HG02571 (cell line): ENCODE results near the gene TMTC2.
"Not testable (repeated sequence)": the region's sequence is repeated elsewhere in the genome, so short reads cannot be mapped to it uniquely, and the experiment has no call there.

Experiments
- ATAC-seq: cut with Tn5 transposase; IDR thresholded peaks from one replicate; pipeline ENCODE4 v1.9.1; 2021; ENCODE audit warnings: mild to moderate bottlenecking, moderate library complexity; ENCODE audit not compliant: unreplicated experiment

Gene TMTC2

DNA sequence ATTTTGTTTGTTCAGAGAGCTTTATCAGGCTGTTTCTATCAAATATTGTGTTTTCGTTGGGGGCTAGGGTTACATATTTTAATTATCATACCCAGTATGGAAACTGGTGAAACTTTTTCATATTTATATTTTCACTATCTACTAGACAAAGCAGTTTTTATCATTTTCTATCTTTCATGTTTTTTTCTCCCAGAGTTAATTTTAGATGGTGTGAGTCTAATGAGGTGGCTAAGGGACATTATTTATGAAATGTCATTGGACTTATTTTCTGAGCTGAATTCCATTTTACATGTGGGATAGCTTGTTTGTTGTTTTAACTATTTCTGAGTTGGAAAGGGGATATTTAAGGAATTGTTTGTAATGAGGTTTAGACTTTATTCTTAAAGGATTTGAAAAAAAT is 100.3 kb downstream of the TMTC2 start:
- ATAC-seq, result no peak

- no peak for ATAC-seq
Measured at GRCh38 chr12:82788594-82788993, 101.9 kb downstream of the TMTC2 start.

- no peak for ATAC-seq
Measured at GRCh38 chr12:82789674-82790073, 103.0 kb downstream of the TMTC2 start.

DNA sequence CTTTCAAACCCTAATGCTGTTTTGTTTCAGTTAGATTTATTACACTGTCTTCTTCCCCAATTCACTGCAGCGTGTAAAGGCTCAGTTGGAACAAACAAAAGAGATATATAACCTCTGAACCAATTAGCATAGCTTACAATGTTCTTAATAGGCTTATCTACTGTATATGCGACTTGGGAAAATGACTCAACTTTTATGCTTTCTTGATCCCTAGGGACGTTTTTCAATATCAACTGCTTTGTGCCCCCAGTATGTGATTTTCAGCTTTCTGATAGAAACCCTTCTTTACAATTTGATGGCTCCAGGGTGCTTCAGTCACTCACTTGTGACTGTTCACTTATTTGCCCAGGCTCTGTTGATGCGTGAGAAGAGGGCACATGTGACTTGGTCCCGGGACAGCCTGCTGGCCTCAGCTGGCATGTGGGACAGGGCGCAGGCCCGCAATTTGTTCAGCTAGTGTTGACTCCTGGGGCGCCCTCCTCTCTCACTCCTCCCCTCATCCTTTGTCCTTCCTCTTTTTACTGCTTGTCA is 107.1 kb downstream of the TMTC2 start:
- no peak for ATAC-seq

DNA sequence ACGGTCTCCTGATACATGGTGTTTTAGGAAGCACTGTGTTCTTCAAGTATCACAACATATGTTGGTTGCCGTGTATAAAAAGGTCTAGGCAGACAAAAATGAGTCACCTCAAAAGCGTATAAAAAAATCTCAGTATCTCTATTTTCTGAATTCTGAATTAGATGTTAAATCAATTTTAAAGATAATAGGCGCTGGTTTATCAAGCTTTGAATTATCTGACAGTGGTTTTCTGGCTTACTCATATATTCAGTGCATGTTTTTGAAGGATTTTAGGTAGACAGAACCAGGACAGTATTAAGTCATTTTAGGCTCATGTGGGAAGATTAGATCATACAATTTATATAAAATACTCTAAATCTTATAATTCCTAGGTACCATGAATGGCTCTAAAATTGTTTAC is 110.8 kb downstream of the TMTC2 start:
- no peak for ATAC-seq

- no peak for ATAC-seq
Measured at GRCh38 chr12:82800185-82800584, 113.5 kb downstream of the TMTC2 start.

GRCh38 chr12:82801951-82802610 is 115.4 kb downstream of the TMTC2 start:
- no peak for ATAC-seq

GRCh38 chr12:82803201-82803600 is 116.5 kb downstream of the TMTC2 start:
- no peak for ATAC-seq

- ATAC-seq, result no peak
Measured at GRCh38 chr12:82804601-82805000, 117.9 kb downstream of the TMTC2 start.

- ATAC-seq, result not testable (repeated sequence)
Measured at GRCh38 chr12:82805004-82805403, 118.3 kb downstream of the TMTC2 start.

DNA sequence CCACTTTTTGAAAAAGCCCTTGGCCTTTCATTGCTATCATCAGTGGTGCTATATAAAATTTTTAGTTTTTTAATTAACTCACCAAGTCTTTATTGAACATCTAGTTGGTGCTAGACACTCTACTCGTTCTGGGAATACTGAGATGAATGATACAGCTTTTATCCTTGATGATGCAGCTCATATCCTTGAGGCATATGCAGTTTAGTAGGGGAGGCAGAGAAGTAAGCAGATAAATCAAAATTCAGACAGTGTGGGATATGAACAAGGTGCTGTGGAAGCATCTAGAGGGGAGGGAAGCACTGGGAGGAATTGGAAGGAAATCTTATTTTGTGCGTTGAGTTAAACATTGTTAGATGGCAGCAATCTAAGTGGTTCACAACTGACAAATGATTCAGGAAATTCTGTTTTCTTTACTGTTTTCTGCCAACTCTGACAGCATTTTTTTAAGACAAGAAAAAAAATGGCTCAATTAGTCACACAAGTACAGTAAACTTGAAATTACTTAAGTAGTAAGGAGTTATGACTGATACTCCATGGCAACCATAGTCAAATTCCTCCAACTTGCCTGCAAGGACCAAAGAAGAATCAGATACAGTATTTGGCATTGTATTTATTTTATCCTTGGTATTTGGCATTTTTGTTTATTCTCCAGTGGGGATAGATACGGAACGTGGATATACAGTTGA is 119.2 kb downstream of the TMTC2 start:
- no peak for ATAC-seq

DNA sequence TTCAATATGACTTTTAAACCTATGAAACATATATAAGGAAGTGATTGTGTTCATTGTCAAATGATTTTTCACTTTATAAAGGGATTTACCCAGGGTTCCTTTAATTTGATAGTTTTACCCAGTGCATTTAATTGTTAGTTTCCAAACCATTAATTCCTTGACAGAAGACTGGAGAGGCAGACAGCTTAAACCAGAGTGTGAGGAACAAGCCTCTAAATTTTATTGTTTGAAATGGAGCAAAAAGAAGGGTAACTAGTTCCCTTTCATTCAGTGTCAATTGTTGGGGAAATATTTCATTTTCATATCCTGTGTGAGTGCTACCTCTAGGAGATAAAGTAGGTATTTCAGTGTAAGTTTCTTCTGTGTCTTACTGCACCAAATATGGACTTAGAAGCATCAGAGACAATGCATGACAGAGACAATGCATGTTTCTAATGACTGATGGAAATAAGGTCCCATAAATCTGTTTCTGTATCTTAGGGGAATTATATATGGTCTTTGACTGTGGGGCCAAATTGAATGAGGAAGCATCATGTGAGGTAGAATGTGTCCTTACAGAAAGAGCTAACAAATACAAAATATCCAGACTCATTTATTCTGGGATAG is 120.5 kb downstream of the TMTC2 start:
- ATAC-seq, result no peak

DNA sequence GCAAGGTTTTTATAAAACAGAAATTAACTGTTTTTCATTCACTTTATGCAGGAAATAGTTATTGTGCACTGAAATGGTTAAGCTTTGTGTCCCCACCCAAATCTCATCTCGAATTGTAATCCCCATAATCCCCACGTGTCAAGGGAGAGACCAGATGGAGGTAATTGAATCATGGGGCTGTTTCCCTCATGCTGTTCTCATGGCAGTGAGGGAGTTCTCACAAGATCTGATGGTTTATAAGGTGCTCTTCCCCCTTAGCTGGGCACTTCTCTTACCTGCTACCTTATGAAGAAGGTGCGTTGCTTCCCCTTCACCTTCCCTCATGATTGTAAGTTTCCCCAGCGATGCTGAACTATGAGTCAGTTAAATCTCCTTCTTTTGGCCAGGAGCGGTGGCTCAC is 123.9 kb downstream of the TMTC2 start:
- ATAC-seq, result no peak

DNA sequence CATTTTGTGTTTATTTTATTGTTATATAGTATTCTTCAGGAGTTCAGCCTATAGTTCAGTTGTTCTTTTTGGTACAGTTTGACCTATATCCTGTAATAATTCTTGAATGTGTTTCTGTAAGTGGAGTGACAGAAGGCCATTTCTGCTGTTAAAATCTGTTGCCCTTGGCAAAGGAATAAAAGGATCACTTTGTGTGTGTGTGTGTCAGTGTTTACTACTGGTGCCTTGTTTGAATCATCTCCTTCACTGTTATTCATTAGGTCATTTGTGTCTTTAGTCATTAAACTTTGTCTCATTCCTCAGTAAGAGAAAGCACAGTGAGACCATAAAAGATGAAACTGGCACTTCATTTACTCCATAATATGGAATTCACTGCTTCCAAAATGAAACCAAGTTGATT is 130.7 kb downstream of the TMTC2 start:
- ATAC-seq, result no peak

DNA sequence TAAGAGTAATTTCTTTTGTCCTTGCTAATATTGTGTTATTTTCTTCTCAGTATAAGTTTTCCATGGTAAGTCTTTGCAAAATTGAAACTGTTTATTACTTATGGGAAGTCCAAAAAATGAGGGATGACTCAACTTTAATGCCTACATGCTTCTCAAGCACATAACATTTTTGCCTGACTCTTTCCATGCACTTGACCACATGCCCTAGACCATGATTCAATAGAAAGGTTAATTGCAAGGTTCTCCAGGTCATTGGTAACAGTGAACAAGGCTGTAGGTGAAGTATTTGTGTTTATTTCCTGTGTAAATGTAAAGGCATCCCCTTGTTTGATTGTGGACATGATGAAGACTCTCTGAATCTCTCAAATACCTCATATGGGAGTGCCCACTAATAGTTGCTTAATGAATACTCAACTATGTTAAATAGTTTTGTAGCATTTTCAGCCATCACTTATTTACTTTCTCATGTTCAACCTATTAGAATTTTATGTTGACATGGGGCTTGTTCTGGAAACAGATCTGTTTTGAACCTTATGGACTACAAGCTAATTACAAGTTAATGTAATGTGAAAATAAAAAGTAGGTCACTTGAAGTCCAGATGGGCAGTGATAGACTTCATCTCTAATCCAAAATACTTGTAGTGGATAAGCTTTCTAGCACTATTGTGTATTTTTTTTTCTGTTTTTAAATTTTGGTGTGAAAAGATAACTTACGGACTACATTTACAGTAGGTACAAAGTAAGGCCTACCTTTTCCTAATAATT is 131.7 kb downstream of the TMTC2 start:
- no peak for ATAC-seq

DNA sequence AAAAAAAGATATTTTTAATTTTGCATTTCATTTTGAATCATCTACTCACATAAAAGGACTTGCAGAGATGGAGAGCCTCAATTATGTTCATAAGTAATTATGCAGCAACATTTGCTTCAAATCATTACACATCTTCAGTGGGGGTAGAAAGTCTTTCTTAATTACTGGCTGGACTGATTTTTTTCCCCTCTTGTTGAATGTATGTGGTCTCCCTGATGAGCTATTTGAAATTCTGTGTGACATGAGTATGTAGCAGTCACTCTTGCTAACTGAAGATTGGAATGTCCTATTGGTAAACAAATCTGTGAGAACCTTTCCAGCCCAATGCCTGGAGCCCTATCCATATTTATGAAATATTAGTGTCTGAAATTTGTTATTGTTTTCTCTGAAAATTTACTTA is 139.8 kb downstream of the TMTC2 start:
- ATAC-seq, result no peak

DNA sequence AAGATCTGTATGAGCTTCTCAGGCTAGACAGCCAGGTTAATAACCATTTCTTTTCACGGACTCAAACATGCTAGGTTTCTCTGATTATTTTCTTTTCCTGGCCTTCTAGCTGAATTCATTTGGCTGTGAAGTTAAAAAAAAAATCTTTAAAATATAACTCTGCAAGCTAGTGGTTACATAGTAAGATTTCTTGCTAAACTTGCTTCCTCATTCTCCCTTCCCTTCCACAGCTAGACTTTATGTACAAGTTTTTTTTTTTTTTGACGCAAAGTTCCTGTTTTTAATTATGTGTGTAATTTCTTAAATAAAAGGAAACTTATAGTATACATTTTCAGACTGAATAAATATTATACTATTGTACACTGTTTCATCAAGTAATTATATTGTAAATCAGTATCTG is 145.4 kb downstream of the TMTC2 start:
- ATAC-seq, result no peak

GRCh38 chr12:82832981-82833380 is 146.3 kb downstream of the TMTC2 start:
- no peak for ATAC-seq

DNA sequence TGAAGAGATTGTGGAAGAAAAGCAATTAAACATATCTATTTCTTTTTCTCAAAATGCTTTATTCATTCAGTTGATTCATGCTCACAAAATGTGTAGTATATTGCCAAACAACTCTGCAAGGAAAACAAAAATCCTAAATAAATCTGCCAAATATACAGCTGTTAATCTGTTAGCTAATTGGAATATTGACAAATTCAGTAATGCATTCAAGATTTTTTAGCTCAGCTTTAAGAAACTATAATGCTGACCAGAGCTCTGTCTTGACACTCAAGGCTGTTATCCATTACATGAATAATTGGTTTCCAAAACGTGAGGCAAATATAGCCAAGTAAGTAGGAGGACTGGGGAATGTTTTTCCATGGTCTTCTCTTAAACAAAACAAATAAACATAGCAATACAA is 146.8 kb downstream of the TMTC2 start:
- ATAC-seq, result no peak

DNA sequence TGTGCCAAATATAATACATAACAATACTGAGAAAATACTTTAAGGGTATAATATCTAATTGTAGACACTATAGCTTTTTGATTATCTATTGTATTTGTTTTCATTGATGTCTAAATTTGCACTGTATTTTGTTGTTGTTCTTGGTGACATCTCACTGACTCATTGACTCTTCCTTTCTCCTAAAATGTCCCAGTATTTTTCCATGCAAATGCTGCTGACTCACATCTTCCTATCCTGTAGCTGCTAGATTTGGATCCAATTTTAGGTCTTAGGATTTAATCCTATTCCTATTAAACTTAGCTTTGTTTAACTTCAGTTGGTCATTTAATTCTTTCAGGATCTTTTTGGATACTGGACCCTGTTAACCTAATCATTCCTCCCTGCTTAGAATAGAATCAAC is 148.5 kb downstream of the TMTC2 start:
- no peak for ATAC-seq

DNA sequence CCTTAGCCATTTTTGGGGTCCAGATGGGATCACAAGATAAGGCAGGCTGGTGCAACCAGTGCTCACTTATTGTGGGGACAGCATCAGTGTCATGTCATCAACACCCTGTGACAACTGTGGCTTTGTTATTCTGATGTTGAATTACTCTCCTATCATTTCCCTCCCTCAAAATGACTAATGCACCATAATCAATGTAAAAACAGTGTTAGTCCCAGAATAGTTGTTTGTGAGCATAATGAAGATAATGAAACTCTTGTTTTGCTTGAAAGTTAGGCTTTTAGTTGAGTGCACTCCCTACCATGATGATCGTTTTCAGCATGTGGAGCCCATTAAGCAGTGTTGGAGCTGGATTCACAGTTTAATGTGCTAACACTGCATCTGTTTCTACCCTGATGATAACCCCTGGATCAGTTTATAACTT is 151.4 kb downstream of the TMTC2 start:
- no peak for ATAC-seq
